Muscle of leg (tissue), 11 donors: Measurements from ENCODE around the gene CCDC117. TPM values are rescaled to one million over a fixed set of nuclear protein-coding genes. Genes with fewer than 3 reads are reported as not detected.

Experiments
- DNase-seq: peaks from one replicate; pipeline ENCODE4 v3.0.0; 2013
- H3K27ac ChIP-seq: one replicate; pipeline ENCODE4 v1.5.1; 2013; ENCODE audit warnings: mild to moderate bottlenecking, low read length, control low read depth
- H3K27me3 ChIP-seq: one replicate; pipeline ENCODE4 v1.6.1; 2013; ENCODE audit warnings: low read length; ENCODE audit not compliant: control insufficient read depth, insufficient read depth
- H3K36me3 ChIP-seq: one replicate; pipeline ENCODE4 v1.6.1; 2013; ENCODE audit warnings: low read length; ENCODE audit not compliant: control insufficient read depth, insufficient read depth
- H3K4me1 ChIP-seq: one replicate; pipeline ENCODE4 v1.6.1; 2013; ENCODE audit warnings: low read length; ENCODE audit not compliant: control insufficient read depth, insufficient read depth
- H3K4me3 ChIP-seq: one replicate; pipeline ENCODE4 v1.5.1; 2013; ENCODE audit warnings: low read length, control low read depth
- H3K9me3 ChIP-seq: replicated peaks from 2 replicates; pipeline ENCODE4 v1.6.1; 2013; ENCODE audit warnings: low read depth, low read length; ENCODE audit not compliant: control insufficient read depth
- WGBS: methylation state at CpG from one replicate; pipeline ENCODE4 v1.1.5; 2013; ENCODE audit warnings: missing lambda C conversion rate; ENCODE audit not compliant: insufficient coverage; 5-methylcytosine and 5-hydroxymethylcytosine counted together
- polyA plus RNA-seq, 8 donors: library from polyadenylated mRNA; unstranded; fragments of 120-200 nt; gene quantifications; one replicate each; pipeline versions ENCODE4 v1.2.1 to v1.2.3, GENCODE V29; 2013; ENCODE audit warnings: inconsistent platforms in 1 of 8, low replicate concordance in 1 of 8; ENCODE audit not compliant: insufficient read length in 8 of 8, insufficient read depth in 1 of 8
- total RNA-seq: library from RNA; stranded (reverse); fragments of 120-200 nt; gene quantifications from one replicate; pipeline ENCODE4 v1.2.4, GENCODE V29; 2013

The CCDC117 gene
- total and polyA plus RNA-seq, 9 donors = 14.2 to 30.9 (median 22.9) TPM

DNA sequence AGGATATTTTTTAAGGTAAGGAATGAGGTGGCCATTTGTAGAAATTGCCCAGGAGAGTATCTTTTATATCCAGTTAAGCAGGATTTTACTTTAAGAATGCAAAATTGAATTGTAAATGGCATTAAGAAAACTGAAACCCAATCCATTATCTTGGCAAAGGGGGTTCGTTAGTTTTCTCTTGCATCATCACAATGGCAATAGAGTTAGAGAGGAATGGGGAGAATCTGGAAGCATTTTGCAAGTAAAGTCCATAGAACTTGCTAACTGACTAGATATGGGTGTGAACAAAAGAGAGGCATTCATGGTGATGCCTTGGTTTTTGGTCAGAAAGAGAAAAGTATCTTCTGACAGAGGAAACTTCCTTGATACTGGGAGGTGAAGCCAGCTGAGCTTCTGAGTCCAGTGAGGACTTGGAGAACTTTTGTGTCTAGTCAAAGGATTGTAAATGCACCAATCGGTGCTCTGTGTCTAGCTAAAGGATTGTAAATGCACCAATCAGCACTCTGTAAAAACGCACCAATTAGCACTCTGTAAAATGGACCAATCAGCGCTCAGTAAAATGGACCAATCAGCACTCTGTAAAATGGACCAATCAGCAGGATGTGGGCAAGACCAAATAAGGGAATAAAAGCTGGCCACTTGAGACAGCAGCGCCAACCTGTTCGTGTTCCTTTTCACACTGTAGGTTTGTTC is 3.6 kb upstream of the CCDC117 start:
- 100% methylated on average over 4 of the region's 6 CpGs for WGBS
- DNase-seq = no peak

DNA sequence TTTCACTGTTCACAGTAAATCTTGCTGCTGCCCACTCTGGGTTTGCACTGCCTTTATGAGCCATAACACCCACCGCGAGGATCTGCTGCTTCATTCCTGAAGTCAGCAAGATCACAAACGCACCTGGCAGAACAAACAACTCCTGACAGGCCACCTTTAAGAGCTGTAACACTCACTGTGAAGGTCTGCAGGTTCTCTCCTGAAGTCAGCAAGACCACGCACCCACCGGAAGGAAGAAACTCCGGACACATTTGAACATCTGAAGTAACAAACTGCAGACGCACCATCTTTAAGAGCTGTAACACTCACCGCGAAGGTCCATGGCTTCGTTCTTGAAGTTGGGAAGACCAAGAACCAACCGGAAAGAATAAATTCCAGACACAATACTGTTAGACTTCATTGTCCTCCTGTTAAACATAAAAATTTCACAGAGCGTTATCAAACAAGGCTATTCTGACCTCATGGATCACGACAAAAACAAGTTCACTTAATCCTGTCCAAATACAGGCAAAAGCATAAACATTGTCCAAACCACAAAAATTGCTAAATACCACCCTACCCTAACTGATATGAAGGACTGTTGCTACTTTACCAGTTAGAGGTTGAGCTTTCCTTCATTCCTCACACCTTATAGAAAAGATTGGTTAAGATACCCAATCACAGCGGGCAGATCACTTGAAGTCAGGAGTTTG is 3.0 kb upstream of the CCDC117 start:
- Histone ChIP-seq H3K9me3 (no peaks in the 10 kb centered on the region), H3K4me1 (no peaks in the 10 kb centered on the region), H3K4me3 (no peak overlapping the region), H3K36me3 (peaks cover 4% of the 10 kb centered on the region), H3K27ac (no peak overlapping the region), H3K27me3 (no peaks in the 10 kb centered on the region)
- no peak for DNase-seq
- WGBS = 89% methylated on average over 11 of the region's 14 CpGs

More for the DNA sequence above, 3.6 kb upstream of the CCDC117 start:
- H3K27ac ChIP-seq = no peak overlapping the region
- no peaks in the 10 kb centered on the region for H3K36me3 ChIP-seq
- H3K27me3 ChIP-seq = no peaks in the 10 kb centered on the region
- no peak overlapping the region for H3K4me3 ChIP-seq
- H3K9me3 ChIP-seq = no peaks in the 10 kb centered on the region
- no peaks in the 10 kb centered on the region for H3K4me1 ChIP-seq

DNA sequence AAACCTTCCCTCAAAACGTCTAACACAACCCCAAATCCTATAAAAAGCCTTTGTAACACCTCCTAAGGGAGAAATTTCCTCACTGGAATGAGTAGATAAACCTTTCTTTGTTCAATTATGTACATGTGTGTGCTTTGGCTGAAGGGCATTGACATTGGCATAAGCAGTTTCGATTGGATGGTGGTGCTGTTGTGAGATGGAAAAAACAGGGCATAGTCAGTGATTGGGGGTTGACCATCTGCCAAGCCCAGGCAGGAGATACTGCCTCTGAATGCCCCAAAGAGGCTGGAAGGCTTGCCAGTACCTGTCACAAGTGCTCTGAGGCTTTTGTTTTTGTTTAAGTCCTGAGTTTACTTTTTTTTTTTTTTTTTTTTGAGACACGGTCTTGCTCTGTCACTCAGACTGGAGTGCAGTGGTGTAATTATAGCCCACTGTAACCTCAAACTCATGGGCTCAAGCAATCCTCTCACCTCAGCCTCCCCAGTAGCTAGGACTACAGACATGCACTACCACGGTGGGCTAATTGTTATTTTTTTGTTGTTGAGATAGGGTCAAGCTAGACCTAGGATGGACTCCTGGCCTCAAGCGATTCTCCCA is 1.2 kb upstream of the CCDC117 start:
- 75% methylated on average over 1 of the region's 5 CpGs for WGBS
- H3K4me3 ChIP-seq = no peak overlapping the region
- H3K27ac ChIP-seq = no peak overlapping the region
- no peak for DNase-seq
- no peaks in the 10 kb centered on the region for H3K27me3 ChIP-seq
- H3K9me3 ChIP-seq = no peaks in the 10 kb centered on the region
- H3K4me1 ChIP-seq = no peaks in the 10 kb centered on the region
- peaks cover 16% of the 10 kb centered on the region for H3K36me3 ChIP-seq

GRCh38 chr22:28773461-28773867 is 969 bp downstream of the CCDC117 start:
- DNase-seq = no peak
- 0% methylated on average over 3 of the region's 10 CpGs for WGBS
- H3K27ac ChIP-seq = peak overlapping the region; percentile 89

GRCh38 chr22:28774378-28774777 is 1.9 kb downstream of the CCDC117 start:
- Histone ChIP-seq H3K4me3 (no peak overlapping the region), H3K4me1 (no peaks in the 10 kb centered on the region), H3K9me3 (no peaks in the 10 kb centered on the region), H3K36me3 (peaks cover 22% of the 10 kb centered on the region), H3K27ac (no peak overlapping the region), H3K27me3 (no peaks in the 10 kb centered on the region)
- no peak for DNase-seq
- WGBS = 80% methylated on average over 1 of the region's 1 CpG

More at GRCh38 chr22:28773461-28773867, 969 bp downstream of the CCDC117 start:
- Histone ChIP-seq H3K27me3 (no peaks in the 10 kb centered on the region), H3K9me3 (no peaks in the 10 kb centered on the region), H3K36me3 (peaks cover 22% of the 10 kb centered on the region), H3K4me3 (peak overlapping the region; percentile 83), H3K4me1 (no peaks in the 10 kb centered on the region)

- H3K27ac ChIP-seq = no peak overlapping the region
- no peaks in the 10 kb centered on the region for H3K4me1 ChIP-seq
- H3K27me3 ChIP-seq = no peaks in the 10 kb centered on the region
- no peaks in the 10 kb centered on the region for H3K9me3 ChIP-seq
- no peak for DNase-seq
- peaks cover 45% of the 10 kb centered on the region for H3K36me3 ChIP-seq
- H3K4me3 ChIP-seq = no peak overlapping the region
- WGBS = 95% methylated on average over 2 of the region's 5 CpGs
Measured at GRCh38 chr22:28779833-28780232, 7.3 kb downstream of the CCDC117 start.

DNA sequence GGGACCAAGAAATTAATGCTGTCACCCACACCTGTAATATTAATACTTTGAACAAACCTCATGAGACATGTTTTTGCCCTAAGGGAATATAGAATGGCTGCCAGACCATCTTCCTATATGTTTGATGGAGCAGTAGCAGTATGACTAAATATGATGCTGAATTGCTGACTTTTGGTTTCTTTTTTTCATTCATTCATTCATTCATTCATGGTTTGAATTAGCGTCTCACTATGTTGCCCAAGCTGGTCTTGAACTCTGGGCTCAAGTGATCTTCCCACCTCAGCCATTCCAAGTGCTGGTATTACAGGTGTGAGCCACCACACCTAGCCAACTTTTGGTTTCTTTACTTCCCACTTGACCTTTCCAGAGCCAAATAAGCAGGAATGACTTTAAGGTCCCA is 7.8 kb downstream of the CCDC117 start:
- Histone ChIP-seq H3K4me1 (no peaks in the 10 kb centered on the region), H3K27me3 (no peaks in the 10 kb centered on the region), H3K9me3 (no peaks in the 10 kb centered on the region), H3K4me3 (no peak overlapping the region), H3K27ac (no peak overlapping the region), H3K36me3 (peaks cover 46% of the 10 kb centered on the region)
- no peak for DNase-seq
- WGBS = 86% methylated on average over 1 of the region's 1 CpG

DNA sequence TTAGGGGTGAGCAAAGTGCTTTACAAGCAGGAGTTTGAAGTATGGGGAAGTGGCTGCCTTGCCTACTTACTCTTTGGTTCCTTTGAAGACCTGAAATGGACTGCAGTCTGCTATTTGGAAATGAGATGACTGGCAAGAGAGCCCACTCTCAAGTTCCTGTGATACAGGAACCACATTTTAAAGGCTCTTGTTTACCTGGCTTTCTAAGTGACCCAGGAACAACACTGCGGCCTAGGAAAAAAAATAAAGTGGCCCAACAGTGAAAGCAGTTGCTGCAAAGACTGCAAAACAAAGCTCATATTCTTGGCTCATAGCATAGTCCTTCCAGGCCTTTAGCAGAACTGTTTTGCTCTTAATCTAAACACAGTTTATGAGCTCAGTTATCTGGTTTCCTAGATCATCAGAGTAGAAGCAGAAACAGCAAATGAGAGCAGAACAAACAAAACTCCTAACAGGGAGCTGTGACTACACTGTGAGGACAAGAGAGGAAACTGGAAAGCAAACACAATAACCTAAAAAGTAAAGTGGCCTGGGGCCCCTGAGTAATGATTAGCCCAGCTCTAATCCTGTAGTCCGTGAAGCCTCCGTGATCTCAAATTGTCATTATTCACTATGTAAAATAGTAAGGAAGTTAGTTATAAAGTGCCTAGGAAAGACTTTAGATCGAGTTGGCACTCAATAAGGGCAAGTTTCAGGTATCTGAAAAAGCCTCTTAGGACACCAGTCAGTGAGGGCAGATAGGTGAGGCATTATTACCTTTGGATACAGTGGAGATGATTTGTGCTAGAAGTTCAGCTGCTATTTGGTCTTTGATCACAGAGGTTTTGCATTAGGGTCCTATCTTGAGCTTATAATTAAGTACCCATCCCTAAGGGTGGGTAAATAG is 11.5 kb downstream of the CCDC117 start:
- H3K9me3 ChIP-seq = no peaks in the 10 kb centered on the region
- no peaks in the 10 kb centered on the region for H3K4me1 ChIP-seq
- no peak overlapping the region for H3K4me3 ChIP-seq
- DNase-seq = no peak
- peaks cover 52% of the 10 kb centered on the region for H3K36me3 ChIP-seq
- no peak overlapping the region for H3K27ac ChIP-seq
- WGBS = 54% methylated on average over 2 of the region's 4 CpGs
- no peaks in the 10 kb centered on the region for H3K27me3 ChIP-seq

DNA sequence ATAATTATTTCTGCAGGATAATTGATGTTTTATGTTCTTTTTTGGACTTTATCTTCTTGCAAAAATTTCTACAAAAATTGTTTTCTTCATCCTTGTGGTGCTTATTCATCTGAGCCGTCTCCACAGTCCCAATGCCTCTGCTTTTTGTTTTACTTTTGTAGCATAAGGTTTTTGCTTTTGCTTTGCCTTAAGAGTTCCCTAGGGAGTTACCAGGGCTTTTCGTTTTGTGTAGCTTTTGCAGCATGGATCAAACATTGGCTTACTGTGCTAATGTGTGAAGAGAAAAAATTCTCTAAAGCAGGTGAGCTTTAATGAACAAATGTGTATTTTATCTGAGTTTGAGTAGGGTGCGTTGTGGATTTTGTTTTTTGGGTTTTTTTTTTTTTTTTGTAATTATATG is 16.1 kb downstream of the CCDC117 start:
- Histone ChIP-seq H3K4me3 (no peak overlapping the region), H3K27me3 (no peaks in the 10 kb centered on the region), H3K4me1 (no peaks in the 10 kb centered on the region), H3K36me3 (peaks cover 36% of the 10 kb centered on the region), H3K27ac (no peak overlapping the region), H3K9me3 (no peaks in the 10 kb centered on the region)
- WGBS = 50% methylated on average over 1 of the region's 3 CpGs
- DNase-seq = no peak

GRCh38 chr22:28791124-28791523 is 18.6 kb downstream of the CCDC117 start:
- 95% methylated on average over 3 of the region's 5 CpGs for WGBS
- H3K36me3 ChIP-seq = peaks cover 36% of the 10 kb centered on the region

More at GRCh38 chr22:28791124-28791523, 18.6 kb downstream of the CCDC117 start:
- no peaks in the 10 kb centered on the region for H3K9me3 ChIP-seq
- DNase-seq = no peak
- no peak overlapping the region for H3K27ac ChIP-seq
- H3K4me1 ChIP-seq = no peaks in the 10 kb centered on the region
- no peak overlapping the region for H3K4me3 ChIP-seq
- no peaks in the 10 kb centered on the region for H3K27me3 ChIP-seq
